ENCODE results near the gene RIN3.

RIN3 gene, protein sequence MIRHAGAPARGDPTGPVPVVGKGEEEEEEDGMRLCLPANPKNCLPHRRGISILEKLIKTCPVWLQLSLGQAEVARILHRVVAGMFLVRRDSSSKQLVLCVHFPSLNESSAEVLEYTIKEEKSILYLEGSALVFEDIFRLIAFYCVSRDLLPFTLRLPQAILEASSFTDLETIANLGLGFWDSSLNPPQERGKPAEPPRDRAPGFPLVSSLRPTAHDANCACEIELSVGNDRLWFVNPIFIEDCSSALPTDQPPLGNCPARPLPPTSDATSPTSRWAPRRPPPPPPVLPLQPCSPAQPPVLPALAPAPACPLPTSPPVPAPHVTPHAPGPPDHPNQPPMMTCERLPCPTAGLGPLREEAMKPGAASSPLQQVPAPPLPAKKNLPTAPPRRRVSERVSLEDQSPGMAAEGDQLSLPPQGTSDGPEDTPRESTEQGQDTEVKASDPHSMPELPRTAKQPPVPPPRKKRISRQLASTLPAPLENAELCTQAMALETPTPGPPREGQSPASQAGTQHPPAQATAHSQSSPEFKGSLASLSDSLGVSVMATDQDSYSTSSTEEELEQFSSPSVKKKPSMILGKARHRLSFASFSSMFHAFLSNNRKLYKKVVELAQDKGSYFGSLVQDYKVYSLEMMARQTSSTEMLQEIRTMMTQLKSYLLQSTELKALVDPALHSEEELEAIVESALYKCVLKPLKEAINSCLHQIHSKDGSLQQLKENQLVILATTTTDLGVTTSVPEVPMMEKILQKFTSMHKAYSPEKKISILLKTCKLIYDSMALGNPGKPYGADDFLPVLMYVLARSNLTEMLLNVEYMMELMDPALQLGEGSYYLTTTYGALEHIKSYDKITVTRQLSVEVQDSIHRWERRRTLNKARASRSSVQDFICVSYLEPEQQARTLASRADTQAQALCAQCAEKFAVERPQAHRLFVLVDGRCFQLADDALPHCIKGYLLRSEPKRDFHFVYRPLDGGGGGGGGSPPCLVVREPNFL

DNA sequence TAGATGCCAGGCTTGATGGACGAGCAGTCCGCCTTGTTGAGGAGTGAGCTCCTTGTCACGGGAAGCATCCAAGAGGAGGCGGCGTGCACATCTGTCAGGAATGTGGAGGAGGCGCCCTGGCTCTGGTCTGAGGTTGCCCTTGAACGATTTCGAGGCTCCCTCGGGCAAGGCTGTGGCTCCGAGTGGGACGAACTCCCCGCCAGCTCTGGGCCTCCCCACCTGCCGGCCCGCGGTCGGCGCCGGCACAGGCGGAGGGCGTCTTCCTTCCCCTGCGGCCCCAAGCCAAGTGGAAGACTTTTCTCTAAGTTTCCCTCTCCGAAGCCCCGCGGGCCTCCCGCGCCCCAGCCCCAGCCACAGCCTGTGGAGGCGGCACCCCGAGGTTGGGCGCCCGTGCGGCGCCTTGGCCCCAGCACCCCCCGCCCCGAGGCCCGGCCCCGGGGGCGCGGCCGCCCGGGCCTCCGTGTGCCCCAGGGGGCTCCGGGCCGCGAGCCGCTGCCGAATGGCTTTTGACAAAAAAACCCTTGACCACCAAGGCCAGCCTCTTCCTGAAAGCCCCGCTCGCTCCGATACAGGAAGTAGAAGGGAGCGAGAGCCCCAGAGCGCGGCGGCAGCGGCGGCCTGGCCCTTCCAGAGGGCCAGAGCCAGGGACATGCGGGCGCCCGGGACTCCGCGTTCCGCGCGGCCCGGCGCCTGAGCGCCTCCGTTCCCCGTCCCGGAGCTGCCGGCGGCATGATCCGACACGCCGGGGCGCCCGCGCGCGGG lies at the start of gene RIN3:
TSS of gene RIN3 (plus strand) at position 578 of the 762 bp plus-strand sequence. CDS start at position 730, 152 bp downstream.
- DNase-seq (ENCODE audit: low spot score): peak; percentile 65

DNA sequence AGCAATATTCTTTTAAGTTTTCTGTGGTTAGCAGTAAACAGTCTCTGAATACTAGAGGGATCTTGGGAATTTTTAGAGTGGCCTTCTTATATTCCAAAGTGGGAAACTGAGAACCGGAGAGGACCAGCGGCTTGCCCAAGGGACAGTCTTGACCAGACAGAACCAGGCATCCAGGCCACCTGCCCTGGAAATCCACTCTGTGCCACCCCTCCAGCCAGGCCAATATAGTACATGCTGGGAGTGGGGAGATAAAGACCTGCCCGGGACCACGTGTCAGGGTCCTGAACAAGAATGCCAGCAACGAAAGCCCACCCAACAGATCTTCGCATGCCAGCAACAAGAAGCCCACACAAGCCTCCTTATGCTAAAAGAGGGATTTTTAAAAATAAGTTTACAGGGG lies 49.4 kb upstream of the RIN3 start:
- no peak for DNase-seq (ENCODE audit: low spot score)

DNA sequence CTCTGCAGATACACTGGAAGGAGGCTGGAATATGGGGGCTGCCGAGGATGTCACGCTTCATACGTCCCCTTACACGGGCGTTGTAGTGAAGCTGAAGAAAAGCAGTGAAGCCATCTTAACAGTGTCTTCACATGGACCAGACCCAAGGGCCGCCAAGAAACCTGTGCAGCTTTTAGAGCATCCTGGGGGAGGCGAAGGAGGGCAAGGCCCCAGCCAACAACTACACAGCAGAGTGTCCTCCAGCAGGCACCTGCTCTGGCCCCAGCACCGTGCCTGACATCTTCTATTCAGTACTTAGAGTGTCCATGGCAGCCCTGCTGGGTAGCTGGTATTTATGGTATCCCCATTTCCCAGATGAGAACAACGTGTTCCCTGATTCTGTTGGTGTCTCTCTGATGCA lies 48.9 kb upstream of the RIN3 start:
- no peak for DNase-seq (ENCODE audit: low spot score)

DNA sequence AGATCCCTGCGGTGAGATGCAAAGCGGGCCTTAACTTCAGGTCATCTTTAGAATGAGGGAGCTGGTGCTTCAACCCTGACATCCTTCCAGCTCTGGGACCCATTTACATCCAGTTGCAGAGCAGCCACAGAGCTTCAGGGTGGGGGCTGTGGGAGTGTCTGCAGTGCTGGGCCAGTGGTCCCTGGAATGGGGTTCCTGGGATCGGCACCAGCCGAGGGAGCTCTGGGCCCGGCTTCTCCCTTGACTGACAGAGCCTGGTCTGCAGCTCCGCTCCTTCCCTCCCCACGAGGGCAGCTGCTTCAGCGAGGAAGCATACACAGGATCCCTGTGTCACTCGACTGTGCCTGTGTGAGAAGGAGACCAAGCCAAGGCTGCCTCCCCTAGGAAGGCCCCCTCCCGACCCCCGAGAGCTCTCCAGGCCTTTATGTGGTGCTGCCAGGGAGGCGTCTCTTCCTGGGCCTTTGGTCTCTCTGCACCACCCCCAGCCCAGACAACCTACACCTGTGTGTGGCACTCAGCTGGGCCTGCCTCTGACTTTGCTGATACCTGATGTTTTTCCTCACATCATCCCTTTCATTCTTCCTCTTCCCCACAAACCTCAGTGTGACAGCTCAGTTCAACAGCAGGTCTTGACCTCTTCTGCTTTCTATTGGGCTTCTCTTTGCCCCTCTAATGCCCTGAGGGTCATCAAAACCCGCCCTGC lies 48.1 kb upstream of the RIN3 start:
- DNase-seq (ENCODE audit: low spot score): no peak

DNA sequence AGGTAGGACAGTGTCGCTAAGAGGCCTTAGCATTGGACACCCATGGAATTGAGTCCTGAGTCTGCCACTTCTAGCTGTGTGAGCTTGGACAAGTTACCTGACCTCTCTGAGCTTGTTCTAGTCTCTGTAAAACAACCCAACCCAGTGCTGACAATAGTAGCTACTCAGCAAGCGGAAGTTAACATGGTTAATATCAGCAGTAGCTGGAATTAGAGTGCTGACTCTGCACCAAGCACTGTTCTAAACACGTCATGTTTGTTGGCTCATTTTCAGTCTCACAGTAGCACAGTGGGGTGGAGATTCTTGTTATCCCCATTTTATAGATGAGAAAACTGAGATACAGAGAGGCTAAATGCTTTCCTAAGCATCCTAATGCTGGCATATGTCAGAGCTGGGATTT lies 47.5 kb upstream of the RIN3 start:
- DNase-seq (ENCODE audit: low spot score): no peak

DNA sequence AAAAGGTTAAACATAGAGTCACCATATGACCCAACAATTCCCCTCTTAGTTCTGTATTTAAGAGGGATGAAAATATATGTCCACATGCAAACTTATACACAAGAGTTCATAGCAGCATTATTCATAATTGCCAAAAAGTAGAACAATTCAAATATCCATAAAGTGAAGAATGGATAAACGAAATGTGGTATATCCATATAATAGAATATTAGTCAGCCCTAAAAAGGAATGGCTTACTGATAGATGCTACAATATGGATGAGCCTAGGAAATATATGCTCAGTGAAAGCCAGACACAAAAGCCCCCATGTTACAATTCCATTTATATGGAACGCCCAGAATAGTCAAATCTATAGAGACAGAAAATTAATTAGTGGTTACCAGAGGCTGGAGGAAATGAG lies 44.1 kb upstream of the RIN3 start:
- no peak for DNase-seq (ENCODE audit: low spot score)

DNA sequence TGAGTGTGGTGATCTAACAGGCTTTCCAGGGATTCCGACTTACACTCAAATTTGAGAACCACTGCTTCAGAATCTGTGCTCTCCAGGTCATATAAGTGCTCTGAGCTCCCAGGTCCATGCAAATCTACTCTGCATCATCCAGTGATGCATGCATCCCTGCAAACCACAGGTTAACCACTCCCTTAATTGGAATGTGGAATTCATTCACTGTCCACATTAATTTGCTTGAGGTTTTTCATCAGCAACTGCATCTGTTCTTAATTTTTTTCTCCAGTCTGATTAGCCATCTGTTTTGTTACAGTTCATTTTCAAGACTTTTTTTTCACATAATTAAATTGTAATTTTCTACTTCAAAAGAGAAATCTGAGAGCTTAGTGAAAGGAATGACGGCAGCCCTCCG lies 43.4 kb upstream of the RIN3 start:
- peak; percentile 97 for DNase-seq (ENCODE audit: low spot score)

DNA sequence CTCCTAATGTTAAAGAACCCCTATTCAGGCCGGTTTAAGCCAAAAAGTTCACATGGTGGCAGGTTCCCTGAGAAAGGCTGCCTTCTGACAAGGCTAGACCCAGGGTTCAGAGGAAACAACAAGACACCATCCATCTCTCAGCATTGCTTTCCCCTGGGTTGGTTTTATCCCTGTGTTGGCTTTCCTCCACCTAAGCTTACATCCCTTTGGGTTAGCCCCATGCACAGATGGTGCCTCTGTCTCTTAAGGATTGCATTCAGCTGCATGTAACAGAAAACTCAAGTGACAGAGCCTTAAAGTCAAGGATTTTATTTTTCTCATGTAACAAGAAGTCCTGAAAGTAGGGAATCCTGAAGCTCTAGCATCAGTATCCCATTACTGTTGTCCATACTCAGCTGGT lies 42.8 kb upstream of the RIN3 start:
- DNase-seq (ENCODE audit: low spot score): no peak

DNA sequence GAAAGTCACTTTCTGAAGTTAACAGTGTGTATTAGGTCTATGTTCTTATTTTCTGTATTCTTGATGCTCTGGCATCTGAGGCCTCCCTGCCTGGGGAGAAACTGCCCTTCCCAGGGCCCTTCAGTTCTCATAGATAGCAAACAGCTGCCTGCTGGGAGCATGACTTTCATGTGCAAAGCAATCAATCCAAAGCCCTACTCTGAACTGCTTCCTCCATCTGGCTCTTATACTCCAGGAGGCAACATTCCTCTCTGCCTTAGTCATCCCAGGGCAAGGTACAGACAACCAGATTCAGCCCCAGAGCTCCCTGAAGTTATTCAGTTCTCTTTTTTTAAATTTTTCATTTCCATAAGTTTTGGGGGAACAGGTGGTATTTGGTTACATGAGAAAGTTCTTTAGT lies 41.7 kb upstream of the RIN3 start:
- DNase-seq (ENCODE audit: low spot score): peak; percentile 95

DNA sequence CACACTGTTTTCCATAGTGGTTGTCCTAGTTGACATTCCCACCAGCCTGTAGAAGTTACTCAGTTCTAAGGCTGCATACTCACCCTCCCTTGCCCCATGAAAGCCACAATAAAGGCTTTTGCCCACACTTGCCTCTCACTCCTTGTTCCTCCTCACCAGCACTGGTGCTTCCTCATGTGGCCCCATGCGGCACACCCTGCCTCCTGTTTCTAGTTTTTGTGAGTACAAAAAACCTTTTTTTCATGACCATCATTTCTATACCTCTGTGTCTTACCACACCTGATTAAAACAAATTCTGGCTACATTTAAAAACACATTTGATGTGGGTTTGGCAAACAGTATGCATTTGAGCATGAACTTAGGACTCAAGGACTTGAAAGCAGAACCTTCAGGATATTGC lies 40.7 kb upstream of the RIN3 start:
- DNase-seq (ENCODE audit: low spot score): peak; percentile 74

DNA sequence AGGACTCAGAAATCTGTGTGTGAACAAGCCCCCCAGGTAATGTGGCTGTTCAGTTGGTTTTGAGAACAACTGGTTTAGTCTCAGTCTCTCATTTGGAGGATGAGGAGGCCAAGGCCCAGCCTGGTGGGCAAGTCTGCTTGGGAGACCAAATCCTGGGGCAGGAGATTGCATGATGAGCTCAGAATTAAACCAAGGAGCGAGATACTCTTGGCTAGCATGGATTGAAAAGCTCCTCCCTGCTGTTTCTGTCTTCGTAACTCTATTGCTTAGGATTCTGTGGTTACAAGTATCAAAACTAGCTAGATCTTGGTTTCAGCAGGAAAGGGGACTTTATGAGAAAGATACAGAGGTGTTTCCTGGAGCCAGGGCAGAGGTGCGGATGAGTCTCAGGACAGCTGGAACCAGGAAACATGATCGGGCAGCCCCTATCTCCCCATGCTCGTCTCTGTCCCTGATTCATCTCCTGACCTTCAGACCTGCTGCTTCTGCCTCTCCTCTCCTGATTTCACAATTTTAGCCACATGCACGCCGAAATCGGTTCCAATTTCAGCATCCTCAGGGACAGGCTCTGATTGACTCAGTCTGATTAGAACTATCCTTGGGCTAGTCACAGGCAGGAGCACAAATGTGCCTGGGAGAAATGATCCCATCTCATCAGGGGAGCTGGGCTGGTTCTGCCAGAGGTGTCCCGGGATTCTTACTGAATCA lies 40.2 kb upstream of the RIN3 start:
- DNase-seq (ENCODE audit: low spot score): peak; percentile 36

DNA sequence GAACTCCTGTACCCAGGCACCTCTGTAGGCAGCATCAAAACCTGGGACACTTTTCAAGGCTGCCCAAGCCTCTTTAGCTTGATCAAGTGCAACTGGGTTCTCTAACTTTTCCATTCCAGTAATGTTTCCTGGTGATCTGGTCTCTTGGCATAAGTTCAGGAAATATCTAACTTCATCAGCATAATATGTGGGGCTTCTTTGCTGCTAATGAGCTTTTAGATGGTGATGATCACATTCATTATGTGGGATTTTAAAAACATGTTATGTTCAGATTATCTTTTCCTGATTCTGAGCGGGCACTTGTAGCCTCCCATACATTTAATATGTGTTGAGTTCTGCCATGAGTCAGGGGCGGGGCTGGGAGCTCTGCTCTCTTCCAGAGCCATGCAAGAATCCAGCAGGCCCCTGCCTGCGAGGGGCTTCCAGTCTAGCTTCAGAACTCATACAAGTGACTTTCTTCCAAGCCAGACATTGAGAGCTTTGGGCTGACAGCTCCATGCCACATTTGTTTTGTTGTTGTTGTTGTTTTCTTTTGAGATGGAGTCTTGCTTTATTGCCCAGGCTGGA lies 39.5 kb upstream of the RIN3 start:
- no peak for DNase-seq (ENCODE audit: low spot score)

DNA sequence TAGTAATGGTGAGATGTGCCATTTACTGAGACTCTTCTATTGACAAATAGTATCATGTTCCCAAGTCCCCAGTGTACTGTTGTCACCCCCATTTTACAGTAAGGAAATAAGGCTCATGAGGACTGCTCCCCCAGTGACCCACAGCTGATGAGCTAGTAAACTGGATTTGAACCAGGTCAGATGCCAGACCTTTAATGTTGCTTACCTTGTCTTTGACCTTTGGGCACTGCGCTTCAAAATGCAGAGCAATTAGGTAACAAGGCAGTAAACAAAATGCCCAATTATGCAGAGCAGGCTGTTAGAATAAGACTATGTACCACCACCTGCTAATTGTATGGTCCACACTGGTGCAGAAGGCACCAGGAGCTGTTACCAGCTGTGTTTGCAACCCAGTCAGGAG lies 38.5 kb upstream of the RIN3 start:
- no peak for DNase-seq (ENCODE audit: low spot score)

DNA sequence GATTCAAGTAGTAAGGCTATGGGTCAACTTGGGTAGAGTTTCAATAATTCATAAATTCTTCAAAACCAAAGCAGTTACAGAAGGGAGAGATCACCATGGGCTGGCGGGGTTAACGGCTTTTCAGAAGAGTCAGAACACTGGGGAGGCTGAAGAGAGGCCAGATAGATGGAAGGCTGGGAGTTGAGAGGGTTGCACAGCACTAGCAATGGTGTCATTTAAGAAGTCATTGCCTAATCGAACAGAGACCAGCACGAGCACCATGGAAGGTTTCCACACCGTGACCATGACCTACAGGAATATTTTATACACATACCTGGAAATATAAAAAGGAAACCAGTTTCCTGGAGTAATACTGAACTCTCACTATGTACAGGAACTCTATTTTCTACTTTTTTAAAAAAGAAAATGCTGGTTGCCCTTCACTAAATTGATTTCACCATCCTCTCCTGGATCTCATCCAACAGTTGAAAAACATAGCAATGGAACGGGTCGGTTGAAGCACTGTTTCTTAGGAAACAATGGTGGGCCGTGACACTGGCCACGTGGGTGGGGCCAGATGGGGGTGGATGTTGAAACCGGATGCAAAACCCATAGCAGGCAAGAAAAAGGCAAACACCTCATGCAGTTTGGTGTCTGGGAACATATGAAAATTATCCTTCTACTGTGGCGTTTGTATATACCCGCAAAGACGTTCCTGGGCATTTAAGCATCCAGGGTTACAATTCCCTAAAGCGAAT lies 38.0 kb upstream of the RIN3 start:
- DNase-seq (ENCODE audit: low spot score): no peak

DNA sequence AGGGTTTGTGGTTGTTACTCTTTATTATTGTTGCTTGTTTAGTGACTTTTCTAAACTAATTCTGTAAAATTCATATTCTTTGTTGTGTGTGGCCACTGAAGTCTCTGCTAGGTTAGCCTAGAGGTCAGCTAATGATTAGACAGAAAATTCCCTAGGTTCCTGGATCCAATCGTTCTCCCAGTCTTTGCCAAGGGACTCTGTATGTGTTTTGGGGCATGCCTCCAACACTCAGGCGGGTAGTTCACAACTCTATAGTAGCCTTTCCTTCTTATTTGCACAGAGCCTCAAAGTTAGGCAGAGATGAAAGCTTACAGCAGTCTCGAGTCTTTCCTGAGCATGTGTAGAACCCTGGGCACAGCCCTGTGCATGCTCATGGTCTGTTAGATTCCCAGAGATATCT lies 32.7 kb upstream of the RIN3 start:
- DNase-seq (ENCODE audit: low spot score): no peak

DNA sequence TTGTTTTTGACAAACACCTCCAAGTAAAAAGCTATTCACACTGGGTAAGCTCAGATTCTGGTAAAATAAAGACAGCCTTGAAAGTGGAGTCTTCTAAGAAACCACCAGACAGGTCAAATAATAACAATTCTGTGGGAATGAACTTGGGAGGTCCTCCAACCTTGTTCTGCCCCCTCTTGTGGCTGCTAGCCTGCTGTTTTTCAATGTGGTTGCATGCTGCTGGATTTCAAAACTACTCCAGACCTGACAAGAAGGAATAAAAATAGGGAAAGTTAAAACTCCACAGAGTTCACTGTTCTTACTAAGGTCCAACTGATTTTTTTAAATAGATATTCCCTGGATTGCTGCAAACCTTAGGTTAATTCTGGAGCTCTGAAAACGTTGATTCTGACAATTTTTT lies 32.2 kb upstream of the RIN3 start:
- DNase-seq (ENCODE audit: low spot score): no peak

DNA sequence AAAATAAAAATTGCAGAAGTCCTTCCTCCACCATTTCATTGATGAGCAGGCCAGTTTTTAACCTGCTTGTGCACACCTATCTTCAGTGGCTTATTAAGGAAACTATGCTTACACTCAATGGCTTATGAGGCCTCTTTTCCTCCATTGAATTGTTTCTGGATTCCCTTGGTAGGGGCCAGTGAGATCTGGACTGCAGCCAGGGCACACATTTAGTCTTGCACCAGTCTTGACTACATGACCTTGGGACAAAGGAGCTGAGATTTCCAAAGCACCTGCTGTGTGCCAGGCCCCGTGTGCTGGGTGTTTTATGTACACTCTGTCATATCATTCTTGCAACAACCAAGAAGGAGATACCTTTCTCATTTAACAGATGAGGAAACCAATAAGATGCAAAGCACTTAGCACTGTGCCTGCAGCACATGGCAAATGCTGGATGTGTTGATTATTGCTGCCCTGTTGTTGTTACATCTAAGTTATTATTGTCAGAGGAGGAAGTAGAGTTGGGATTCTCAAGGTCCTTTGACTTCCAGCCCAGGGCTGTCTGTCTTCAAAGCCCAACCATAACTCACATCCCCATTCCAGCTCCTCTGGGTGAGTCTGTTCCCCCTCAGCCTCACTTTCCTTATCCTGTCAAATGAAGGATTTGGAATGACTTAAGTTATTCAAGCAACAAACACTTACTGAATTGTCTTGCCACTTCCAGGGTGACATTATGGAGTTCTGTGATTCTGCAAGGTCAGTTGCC lies 31.6 kb upstream of the RIN3 start:
- no peak for DNase-seq (ENCODE audit: low spot score)

DNA sequence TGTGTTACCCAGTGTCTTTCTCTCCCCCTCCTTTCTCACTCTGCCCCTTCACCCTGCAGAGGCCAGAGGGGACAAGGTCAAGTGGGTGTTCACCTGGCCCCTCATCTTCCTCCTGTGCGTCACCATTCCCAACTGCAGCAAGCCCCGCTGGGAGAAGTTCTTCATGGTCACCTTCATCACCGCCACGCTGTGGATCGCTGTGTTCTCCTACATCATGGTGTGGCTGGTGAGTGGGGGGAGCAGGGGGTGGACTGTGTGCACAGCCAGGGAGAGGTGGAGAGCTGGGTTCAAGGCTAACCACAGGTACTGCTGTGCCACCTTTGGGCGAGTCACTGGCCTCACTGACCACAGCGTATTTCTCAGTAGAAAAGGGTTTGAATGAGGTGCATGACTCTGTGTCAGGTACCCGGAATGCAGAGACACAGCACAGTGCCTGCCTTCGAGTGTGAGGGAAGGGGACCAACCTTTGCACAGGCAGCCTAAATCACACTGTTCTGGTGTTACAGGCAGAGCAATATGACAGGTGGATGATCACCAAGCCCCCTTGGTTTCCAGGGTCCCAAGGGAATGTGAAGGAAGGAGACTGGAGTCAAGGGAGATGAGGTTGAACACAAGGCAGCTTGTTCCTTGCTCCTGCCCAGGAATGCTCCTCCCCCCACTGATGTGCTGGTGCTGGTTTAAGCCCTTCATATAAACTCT lies 30.8 kb upstream of the RIN3 start:
- no peak for DNase-seq (ENCODE audit: low spot score)

Data from SW480 (cell line).